Bronchial epithelial cell (primary cell): ENCODE data around the gene EXOC5. TPM values are rescaled to one million over a fixed set of nuclear protein-coding genes. Genes with fewer than 3 reads are reported as not detected.
A peak's percentile ranks its signal among the peaks of the same experiment; 100 is the strongest.

Experiments used
- DNase-seq: peaks from one replicate; pipeline ENCODE4 v3.0.0-alpha.2; 2010; ENCODE audit warnings: low read depth
- FAIRE-seq: peaks from 2 replicates; lab custom pipeline; 2011; peaks lifted over from hg19 to GRCh38; lab: Jason Lieb, UNC
- H3K27me3 ChIP-seq: 2 replicates; pipeline ENCODE4 v1.5.1; 2011; ENCODE audit warnings: low read length; ENCODE audit not compliant: control insufficient read depth, insufficient read depth
- H3K36me3 ChIP-seq: 2 replicates; pipeline ENCODE4 v1.5.1; 2011; ENCODE audit warnings: low read length; ENCODE audit not compliant: control insufficient read depth, insufficient read depth
- H3K4me3 ChIP-seq: 2 replicates; pipeline ENCODE4 v1.5.1; 2011; ENCODE audit warnings: mild to moderate bottlenecking, low read depth, low read length, control low read depth
- total RNA-seq: library from RNA; depleted of rRNA; stranded (reverse); fragments of >200 nt; gene quantifications from 2 replicates; pipeline ENCODE4 v1.2.1, GENCODE V29; 2014
- TF ChIP-seq, protein P1 (sequence below): IDR thresholded peaks from 2 replicates; pipeline ENCODE4 v1.5.1; 2011; ENCODE audit warnings: mild to moderate bottlenecking, moderate library complexity, low read length, control low read depth, inconsistent platforms; ENCODE audit not compliant: insufficient read depth, severe bottlenecking

EXOC5 gene, protein sequence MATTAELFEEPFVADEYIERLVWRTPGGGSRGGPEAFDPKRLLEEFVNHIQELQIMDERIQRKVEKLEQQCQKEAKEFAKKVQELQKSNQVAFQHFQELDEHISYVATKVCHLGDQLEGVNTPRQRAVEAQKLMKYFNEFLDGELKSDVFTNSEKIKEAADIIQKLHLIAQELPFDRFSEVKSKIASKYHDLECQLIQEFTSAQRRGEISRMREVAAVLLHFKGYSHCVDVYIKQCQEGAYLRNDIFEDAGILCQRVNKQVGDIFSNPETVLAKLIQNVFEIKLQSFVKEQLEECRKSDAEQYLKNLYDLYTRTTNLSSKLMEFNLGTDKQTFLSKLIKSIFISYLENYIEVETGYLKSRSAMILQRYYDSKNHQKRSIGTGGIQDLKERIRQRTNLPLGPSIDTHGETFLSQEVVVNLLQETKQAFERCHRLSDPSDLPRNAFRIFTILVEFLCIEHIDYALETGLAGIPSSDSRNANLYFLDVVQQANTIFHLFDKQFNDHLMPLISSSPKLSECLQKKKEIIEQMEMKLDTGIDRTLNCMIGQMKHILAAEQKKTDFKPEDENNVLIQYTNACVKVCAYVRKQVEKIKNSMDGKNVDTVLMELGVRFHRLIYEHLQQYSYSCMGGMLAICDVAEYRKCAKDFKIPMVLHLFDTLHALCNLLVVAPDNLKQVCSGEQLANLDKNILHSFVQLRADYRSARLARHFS
- total RNA-seq = 28.0 and 35.0 TPM in 2 replicates

DNA sequence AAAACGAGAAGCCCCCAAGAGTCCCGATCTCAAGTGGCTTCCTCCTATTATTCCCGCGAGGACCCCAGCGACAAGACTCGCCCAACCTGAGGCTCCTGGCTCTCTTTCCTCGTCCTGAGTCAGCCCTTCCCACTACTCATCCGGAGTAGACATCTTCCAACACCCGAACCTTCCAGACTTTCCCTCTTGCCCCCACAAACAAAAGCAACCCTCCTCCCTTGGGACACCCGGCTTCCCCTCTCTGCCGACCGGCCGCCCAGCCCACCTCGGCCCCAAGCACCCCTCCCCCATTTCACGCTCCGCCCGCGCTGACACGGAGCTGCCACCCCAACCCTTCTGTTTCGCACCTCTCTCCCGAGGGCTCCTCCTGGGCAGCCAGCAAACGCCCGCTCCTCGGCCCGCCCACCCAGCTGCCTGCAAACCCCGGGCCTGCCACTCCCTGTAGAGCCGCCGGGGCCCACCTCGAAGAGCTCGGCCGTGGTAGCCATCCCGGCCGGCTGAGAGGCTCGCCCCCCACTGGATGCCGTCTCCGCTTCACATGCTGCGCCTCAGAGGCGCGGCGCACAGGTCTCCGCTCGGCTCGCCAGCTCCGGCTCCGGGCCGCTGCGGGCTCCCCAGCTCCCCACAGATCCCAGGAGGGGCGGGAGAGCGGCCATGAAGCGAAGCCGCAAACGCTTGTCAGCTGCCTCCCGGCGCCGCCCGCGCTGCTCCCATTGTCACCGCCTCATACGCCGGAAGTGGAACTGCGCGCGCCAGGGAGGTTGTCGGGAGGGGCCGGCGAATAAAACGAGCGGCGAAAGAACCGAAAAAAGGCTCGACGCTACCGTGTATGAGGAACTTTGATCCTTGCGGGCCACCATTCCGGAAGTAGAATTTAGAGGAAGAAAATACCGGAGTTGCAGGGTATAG lies at the start of gene EXOC5, which contains the start of gene AP5M1:
EXOC5 (minus strand) TSS at position 745 of the 909 bp plus-strand sequence; CDS start at position 488, 257 bp downstream.
AP5M1 (plus strand) TSS at position 811 of the 909 bp plus-strand sequence. CDS start 344 bp downstream, outside the sequence.
- H3K27me3 ChIP-seq = no peaks in the 10 kb centered on the region
- DNase-seq = peak; percentile 83

DNA sequence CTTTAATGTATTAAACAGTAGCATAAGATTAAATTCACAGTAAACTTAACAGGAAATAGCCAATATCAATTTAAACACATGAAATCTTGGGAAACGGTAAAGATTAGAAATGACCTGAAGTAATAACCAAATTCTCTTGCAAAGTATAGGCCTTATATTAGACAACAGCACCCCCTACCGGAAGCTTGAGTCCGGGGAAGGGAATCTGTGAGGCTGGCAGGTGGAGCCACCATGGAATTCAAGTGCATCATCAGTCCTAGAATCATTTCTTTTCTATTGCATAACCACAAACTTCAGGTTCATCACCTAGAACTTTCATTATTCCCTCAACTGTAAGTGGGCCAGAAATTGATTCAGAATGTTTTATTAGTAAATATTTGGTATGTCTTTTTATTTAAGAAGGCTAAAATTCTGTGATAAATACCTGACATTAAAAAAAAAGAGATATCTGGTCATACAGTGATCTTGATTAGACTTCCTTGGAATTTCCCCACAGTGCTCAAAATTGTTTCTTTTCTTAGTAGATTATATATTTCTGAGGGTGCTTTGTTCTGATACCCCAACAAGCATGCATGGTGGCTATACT lies 48.6 kb upstream of the EXOC5 start:
- TF ChIP-seq, protein P1, sequence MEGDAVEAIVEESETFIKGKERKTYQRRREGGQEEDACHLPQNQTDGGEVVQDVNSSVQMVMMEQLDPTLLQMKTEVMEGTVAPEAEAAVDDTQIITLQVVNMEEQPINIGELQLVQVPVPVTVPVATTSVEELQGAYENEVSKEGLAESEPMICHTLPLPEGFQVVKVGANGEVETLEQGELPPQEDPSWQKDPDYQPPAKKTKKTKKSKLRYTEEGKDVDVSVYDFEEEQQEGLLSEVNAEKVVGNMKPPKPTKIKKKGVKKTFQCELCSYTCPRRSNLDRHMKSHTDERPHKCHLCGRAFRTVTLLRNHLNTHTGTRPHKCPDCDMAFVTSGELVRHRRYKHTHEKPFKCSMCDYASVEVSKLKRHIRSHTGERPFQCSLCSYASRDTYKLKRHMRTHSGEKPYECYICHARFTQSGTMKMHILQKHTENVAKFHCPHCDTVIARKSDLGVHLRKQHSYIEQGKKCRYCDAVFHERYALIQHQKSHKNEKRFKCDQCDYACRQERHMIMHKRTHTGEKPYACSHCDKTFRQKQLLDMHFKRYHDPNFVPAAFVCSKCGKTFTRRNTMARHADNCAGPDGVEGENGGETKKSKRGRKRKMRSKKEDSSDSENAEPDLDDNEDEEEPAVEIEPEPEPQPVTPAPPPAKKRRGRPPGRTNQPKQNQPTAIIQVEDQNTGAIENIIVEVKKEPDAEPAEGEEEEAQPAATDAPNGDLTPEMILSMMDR = peak; percentile 71
- peaks cover 1% of the 10 kb centered on the region for H3K27me3 ChIP-seq
- FAIRE-seq = no peak
- H3K36me3 ChIP-seq = no peaks in the 10 kb centered on the region
- DNase-seq = peak; percentile 77
- no peak overlapping the region for H3K4me3 ChIP-seq

More for the DNA sequence above, at the start of gene EXOC5, which contains the start of gene AP5M1:
- Histone ChIP-seq H3K4me3 (peak within 1 kb of the TSS; percentile 52), H3K36me3 (no peaks in the 10 kb centered on the region)
- TF ChIP-seq, protein P1 = no peak
- FAIRE-seq = no peak

DNA sequence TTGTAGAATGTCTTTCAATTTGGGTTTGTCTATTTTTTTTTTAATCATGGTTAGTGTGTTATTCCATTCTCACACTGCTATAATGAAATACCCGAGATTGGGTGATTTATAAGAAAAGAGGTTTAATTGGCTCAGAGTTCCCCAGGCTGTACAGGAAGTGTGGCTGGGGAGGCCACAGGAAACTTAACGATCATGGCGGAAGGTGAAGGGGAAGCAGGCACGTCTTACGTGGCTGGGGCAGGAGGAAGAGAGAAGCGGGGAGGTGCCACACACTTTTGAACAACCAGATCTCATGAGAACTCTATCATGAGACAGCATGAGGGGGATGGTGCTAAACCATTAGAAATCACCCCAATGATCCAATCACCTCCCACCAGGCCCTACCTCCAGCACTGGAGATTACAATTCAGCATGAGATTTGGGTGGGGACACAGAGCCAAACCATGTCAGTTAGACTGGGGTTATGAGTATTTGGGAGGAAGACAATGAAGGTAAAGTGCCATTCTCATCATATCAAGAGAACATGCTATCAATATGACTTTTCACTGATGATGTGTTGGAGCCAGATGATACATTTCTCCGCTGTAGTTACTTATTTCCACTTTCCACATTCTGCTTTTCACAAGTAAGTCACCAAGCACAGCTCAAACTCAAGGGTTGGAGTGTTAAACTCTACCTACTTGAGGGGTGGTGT lies 45.8 kb upstream of the EXOC5 start:
- DNase-seq = no peak
- TF ChIP-seq, protein P1 = no peak
- no peak overlapping the region for H3K4me3 ChIP-seq
- no peaks in the 10 kb centered on the region for H3K27me3 ChIP-seq
- FAIRE-seq = peak; percentile 86
- no peaks in the 10 kb centered on the region for H3K36me3 ChIP-seq

DNA sequence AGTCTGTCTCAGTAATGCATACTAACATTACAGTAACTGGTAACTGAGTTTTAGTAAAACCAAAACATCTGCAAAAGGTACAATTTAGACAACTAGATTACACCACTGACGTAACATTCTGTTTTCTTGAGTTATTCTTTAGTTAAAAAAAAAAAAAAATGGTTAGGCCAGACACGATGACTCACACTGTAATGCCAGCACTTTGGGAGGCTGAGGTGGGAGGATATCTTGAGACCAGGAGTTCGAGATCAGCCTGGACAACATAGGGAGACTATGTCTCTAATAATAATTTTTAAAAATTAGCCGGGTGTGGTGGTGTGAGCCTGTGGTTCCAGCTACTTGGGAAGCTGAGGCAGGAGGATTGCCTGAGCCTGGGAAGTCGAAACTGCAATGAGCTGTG lies 34.2 kb upstream of the EXOC5 start:
- Histone ChIP-seq H3K27me3 (peaks cover 2% of the 10 kb centered on the region), H3K36me3 (no peaks in the 10 kb centered on the region), H3K4me3 (no peak overlapping the region)
- FAIRE-seq (no peak), DNase-seq (peak; percentile 1)
- TF ChIP-seq, protein P1 = no peak
